ENCODE measurements around the gene PTPRM. TPM values are rescaled to one million over a fixed set of nuclear protein-coding genes. Genes with fewer than 3 reads are reported as not detected.

The PTPRM gene
- total RNA-seq, 1 experiment from 2014 or later: 1.6 TPM

- H3K27me3 ChIP-seq (ENCODE audit: control insufficient read depth, insufficient read depth, low read length): no peaks in the 10 kb centered on the region
- intact Hi-C loops (cut with micrococcal nuclease; ENCODE audit: unreplicated experiment): no loop called here
- TF ChIP-seq CTCF (IDR thresholded peaks at IDR 0.05) (no peak), TCF7L2 (IDR thresholded peaks at IDR 0.05; ENCODE audit: low read depth, low read length) (no peak)
- TF ChIP-seq, protein P1, sequence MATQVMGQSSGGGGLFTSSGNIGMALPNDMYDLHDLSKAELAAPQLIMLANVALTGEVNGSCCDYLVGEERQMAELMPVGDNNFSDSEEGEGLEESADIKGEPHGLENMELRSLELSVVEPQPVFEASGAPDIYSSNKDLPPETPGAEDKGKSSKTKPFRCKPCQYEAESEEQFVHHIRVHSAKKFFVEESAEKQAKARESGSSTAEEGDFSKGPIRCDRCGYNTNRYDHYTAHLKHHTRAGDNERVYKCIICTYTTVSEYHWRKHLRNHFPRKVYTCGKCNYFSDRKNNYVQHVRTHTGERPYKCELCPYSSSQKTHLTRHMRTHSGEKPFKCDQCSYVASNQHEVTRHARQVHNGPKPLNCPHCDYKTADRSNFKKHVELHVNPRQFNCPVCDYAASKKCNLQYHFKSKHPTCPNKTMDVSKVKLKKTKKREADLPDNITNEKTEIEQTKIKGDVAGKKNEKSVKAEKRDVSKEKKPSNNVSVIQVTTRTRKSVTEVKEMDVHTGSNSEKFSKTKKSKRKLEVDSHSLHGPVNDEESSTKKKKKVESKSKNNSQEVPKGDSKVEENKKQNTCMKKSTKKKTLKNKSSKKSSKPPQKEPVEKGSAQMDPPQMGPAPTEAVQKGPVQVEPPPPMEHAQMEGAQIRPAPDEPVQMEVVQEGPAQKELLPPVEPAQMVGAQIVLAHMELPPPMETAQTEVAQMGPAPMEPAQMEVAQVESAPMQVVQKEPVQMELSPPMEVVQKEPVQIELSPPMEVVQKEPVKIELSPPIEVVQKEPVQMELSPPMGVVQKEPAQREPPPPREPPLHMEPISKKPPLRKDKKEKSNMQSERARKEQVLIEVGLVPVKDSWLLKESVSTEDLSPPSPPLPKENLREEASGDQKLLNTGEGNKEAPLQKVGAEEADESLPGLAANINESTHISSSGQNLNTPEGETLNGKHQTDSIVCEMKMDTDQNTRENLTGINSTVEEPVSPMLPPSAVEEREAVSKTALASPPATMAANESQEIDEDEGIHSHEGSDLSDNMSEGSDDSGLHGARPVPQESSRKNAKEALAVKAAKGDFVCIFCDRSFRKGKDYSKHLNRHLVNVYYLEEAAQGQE (IDR thresholded peaks at IDR 0.05; ENCODE audit: insufficient read depth in 1 of 2, low read depth in 2 of 2, low read length in 1 of 2): no peak
- ChIA-PET CTCF (no interaction called here), POLR2A (no interaction called here)
- no peak overlapping the region for H3K27ac ChIP-seq (ENCODE audit: low read length)
- H3K4me1 ChIP-seq (ENCODE audit: control insufficient read depth, insufficient read depth, low read length): no peaks in the 10 kb centered on the region
- BruUV-seq (replicated peaks): no TSS peak
- no peaks in the 10 kb centered on the region for H3K9me3 ChIP-seq (ENCODE audit: control insufficient read depth, insufficient read depth, low read depth, low read length)
- ATAC-seq: no peak
- DNase-seq (ENCODE audit: low read depth, low spot score): no peak
- no peaks in the 10 kb centered on the region for H3K36me3 ChIP-seq (ENCODE audit: control insufficient read depth, insufficient read depth, low read length)
- H3K4me3 ChIP-seq (ENCODE audit: low read depth in 2 of 2, low read length in 2 of 2): no peak overlapping the region
- in situ Hi-C loops (cut with HindIII; ENCODE audit: low pct_unique_long_range_greater_than_20kb, low sequenced_read_pairs): no loop called here
Measured at GRCh38 chr18:8293184-8293583, 726.1 kb downstream of the PTPRM start.

GRCh38 chr18:8296886-8297616 lies 729.9 kb downstream of the PTPRM start:
- intact Hi-C loops (cut with micrococcal nuclease; ENCODE audit: unreplicated experiment): no loop called here
- Histone ChIP-seq H3K27me3 (ENCODE audit: control insufficient read depth, insufficient read depth, low read length) (no peaks in the 10 kb centered on the region), H3K9me3 (ENCODE audit: control insufficient read depth, insufficient read depth, low read depth, low read length) (no peaks in the 10 kb centered on the region), H3K4me3 (ENCODE audit: low read depth in 2 of 2, low read length in 2 of 2) (no peak overlapping the region), H3K36me3 (ENCODE audit: control insufficient read depth, insufficient read depth, low read length) (no peaks in the 10 kb centered on the region), H3K27ac (ENCODE audit: low read length) (no peak overlapping the region), H3K4me1 (ENCODE audit: control insufficient read depth, insufficient read depth, low read length) (no peaks in the 10 kb centered on the region)
- ChIA-PET POLR2A (interaction anchor here (0.6 kb wide), 1 partner anchor 86 kb away, joined by 11 read pairs; no protein-coding TSS in a partner anchor), CTCF (no interaction called here)
- TF ChIP-seq CTCF (IDR thresholded peaks at IDR 0.05): no peak
- no peak for TF ChIP-seq POLR2AphosphoS5 (IDR thresholded peaks at IDR 0.05; ENCODE audit: low read depth, low read length)
- TF ChIP-seq TCF7L2 (IDR thresholded peaks at IDR 0.05; ENCODE audit: low read depth, low read length): no peak
- TF ChIP-seq, protein P1 (IDR thresholded peaks at IDR 0.05; ENCODE audit: insufficient read depth in 1 of 2, low read depth in 2 of 2, low read length in 1 of 2): no peak
- no peak for TF ChIP-seq SIN3A (IDR thresholded peaks at IDR 0.05; ENCODE audit: borderline replicate concordance, insufficient read depth, low read depth, low read length)
- ATAC-seq (no peak), DNase-seq (ENCODE audit: low read depth, low spot score) (no peak)
- no TSS peak for BruUV-seq (replicated peaks)
- in situ Hi-C loops (cut with HindIII; ENCODE audit: low pct_unique_long_range_greater_than_20kb, low sequenced_read_pairs): no loop called here

Data from Panc1 (cell line).